Stimulated activated CD8-positive, alpha-beta memory T cell treated with anti-CD3 and anti-CD28 coated beads, Interleukin-12 subunit alpha, Interleukin-12 subunit beta, amount 100 ng/mL, for 1 hour (primary cell): Measurements from ENCODE around the gene ARHGAP45.
A peak's percentile ranks its signal among the peaks of the same experiment; 100 is the strongest.
"Not testable (repeated sequence)": the region's sequence is repeated elsewhere in the genome, so short reads cannot be mapped to it uniquely, and the experiment has no call there.

Experiments
- DNase-seq: peaks from one replicate; pipeline ENCODE4 v3.0.0-alpha.2; 2020; ENCODE audit warnings: low read depth

The ARHGAP45 gene

DNA sequence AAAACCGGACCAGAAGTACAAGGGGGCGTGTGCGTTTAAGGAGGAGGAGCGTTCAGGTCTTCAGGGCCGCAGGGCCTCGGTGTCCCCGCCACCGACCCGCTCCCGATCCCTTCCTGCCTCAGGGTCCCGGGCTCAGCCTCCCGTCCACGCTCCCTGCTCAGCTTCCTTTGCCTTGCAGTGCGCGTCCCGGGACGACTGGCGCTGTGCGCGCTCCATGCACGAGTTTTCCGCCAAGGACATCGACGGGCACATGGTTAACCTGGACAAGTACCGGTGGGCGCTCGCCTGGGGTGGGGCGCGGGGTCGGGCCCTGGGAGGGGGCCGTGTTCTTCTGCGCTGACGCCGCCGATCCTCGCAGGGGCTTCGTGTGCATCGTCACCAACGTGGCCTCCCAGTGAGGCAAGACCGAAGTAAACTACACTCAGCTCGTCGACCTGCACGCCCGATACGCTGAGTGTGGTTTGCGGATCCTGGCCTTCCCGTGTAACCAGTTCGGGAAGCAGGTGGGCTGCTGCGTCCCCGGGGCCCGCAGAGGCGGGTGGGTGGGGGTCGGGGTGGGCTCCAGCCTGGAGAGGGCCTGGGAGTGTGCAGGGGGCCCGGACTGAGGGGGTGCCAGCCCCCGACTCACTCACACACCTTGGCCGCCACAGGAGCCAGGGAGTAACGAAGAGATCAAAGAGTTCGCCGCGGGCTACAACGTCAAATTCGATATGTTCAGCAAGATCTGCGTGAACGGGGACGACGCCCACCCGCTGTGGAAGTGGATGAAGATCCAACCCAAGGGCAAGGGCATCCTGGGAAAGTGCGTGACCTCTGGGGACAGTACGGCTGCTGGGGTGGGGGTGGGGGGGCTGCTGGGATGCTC lies 38.3 kb downstream of the ARHGAP45 start:
- no peak for DNase-seq

DNA sequence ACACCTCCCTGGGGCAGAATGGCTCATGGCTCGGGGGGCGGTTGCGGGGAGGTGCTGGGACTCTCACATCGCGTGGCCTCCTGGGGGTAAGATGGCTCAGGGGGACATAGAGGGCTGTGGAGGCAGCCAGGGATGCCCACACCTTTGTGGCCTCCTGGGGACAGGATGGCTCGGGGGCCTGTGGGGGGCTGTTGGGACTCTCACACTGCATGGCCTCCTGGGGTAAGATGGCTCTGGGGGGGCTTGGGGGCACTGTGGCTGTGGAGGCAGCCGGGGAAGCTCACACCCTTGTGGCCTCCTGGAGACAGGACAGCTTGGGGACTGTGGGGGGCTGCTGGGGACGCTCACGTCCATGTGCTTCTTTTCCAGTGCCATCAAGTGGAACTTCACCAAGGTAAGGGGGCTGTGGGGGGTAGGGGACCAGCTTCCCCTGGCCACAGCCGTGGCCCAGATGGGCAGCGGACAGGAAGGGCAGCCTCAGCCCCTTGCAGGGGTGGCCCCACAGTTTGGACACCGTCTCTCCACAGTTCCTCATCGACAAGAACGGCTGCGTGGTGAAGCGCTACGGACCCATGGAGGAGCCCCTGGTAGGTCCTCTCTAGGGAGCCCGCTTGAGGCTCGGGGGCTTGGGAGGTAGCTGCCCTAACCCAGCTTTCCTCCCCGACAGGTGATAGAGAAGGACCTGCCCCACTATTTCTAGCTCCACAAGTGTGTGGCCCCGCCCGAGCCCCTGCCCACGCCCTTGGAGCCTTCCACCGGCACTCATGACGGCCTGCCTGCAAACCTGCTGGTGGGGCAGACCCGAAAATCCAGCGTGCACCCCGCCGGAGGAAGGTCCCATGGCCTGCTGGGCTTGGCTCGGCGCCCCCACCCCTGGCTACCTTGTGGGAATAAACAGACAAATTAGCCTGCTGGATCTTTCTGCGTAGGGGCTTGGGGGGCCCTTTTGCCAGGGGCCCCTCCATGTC lies 39.2 kb downstream of the ARHGAP45 start:
- DNase-seq, result no peak

DNA sequence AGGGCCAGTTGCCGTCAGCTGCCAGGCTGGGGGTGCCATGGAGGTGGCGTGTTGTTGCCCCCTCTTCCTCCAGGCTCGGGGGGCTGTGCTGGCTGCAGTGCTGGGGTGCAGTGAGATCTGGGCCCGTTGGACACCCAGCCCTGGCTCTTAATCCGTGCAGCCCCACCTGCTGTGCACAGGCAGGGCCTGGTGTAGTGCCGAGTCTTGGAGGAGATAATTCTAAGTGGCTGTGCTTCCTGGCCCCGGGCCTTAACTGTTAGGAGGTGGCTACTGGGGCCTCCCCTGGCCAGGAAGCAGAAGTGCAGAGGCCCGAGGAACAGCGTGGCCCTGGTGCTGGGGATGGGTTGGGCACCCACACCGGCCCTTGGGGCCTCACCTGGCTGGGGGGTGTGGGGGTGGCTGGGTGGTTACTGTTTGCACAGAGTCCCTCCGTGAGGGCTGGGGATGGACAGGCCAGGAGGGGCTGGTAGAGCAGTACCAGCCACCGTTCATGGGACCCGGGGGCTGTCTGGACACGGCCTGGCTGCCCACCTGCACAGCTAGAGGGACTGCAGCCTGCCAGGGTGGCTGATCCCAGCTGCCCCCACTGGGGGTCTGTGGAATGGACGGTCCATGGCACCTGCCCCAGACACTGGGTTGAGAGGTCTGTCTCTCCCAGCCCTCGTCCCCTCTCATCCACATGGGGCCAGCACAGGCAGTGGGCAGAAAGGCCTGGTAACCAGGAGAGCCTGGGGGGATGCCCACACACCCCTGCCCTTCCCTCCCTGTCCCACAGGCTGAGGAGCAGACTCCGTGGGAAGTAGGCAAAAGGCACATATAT lies 40.1 kb downstream of the ARHGAP45 start:
- DNase-seq, result no peak

DNA sequence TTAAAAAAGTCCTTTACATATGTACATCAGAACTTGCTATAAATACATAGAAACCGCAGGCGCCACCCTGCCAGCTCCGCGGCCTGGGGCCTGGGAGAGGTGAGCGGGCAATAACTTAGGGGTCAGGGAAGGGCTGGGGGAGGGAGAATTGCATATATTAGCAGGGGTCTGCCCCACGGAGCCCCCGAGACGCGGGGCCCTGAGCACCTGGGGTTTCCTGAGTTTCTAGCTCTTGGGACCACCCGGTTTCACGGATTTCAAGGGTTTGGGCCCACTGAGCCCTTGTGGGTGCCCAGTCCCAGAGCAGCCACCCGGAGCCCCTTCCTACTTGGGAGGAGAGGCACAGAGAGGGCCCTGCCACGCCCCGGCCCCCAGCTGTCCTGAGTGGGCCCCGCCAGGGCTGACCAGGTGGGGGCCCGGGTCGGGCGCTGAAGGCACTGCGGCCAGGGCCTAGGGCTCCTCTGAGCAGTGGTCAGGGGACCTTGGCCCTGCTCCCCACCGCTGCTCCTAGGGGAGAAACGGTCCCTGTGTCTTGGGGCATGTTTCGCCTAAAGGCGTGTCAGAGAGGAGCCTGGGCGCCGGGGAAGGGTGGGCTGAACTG lies 40.8 kb downstream of the ARHGAP45 start:
- DNase-seq, result no peak

DNA sequence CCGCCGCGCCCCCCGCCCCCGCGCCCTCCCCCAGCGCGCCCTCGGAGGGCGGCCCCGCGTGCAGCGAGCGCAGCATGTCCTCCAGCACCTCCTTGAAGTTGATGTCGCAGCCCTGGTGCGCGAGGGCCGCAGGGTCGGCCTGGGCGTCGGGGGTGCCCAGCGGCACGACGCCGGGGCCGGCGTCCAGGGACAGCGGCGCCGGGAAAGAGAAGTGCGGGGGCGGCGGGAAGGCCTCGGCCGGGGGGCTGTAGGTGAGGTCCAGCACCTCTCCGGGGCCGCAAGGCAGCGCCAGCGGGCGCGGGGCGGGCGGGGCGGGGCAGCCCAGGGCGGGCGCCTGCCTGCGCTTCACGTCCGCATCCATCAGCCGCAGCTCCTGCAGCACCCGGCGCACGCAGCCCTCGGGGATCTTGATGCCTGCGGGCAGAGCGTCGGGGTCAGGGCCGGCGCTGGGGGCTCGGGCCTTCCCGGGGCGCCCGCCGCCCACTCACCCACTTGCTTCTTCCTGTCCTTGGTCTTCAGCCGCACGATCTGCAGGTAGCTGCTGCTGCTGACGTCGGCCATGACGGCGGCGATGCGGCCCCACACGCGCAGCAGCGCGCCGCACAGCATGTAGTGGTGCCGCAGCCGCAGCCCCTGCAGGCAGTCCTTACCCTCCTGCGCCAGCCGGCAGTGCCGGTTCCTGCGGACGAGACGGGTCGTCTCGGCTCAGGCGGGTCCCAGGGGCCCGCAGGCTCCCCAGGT lies 41.5 kb downstream of the ARHGAP45 start:
- no peak for DNase-seq

DNA sequence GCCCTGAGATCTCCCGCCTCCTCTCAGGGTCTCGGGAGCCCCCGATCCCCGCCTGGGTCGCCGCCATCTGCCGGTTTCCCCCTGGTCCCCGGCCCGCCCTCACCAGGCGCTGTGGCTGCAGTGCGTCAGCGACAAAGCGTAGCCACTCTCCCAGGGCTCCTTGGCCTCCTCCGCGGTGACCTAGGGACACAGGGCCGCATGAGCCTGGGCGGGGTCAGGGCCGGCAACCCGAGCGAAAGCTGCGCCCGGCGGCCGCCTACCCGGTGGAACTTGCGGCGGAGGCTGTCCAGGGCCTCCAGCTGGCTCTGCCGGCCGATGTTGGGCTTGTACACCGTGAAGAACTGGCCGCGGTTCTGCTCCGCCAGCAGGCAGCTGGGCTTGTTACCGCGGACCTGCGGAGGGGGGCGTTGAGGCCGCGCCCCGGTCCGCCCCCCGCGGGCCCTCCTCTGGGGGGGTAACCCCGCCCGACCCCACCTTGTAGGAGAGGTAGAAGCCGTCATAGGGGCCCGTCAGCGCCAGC lies 42.1 kb downstream of the ARHGAP45 start:
- DNase-seq, result no peak

DNA sequence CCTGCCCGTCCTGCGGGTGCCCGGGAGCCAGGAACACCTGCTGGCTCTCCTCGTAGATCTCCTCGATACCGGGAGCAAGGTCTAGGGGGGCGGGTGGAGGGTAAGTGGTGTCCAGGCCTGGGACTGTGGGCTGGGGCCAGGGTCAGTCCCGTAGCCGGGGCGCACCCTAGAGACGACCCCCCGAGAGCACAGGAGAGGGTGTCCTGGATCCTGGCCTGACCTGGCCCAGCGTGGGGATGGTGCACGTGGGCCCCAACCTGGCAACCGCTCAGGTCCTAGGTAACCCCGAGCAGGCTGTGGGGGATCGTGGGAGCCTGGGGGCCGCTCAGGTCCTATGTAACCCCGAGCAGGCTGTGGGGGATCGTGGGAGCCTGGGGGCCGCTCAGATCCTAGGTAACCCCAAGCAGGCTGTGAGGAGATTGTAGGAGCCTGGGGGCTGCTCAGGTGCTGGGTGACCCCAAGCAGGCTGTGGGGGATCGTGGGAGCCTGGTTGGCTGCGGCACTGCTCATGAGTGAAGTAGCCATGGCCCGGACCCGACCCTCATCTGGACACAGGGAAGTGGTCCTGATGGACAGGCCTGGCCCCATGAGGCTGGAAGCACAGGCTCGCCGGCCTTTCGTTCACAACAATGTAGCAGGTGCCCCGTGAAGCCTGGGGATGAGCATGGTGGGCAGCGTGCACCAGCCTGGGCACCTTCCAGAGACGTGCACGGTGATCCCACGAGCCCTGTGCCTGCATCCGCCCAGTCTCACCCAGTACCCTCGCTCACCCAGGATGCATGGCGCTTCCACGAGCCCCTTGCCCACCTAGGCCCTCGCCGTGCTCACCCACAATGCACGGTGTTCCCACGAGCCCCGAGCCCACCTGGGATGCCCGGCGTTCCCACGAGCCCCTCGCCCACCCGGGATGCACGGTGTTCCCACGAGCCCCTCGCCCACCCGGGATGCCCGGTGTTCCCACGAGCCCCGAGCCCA lies 43.0 kb downstream of the ARHGAP45 start:
- no peak for DNase-seq

DNA sequence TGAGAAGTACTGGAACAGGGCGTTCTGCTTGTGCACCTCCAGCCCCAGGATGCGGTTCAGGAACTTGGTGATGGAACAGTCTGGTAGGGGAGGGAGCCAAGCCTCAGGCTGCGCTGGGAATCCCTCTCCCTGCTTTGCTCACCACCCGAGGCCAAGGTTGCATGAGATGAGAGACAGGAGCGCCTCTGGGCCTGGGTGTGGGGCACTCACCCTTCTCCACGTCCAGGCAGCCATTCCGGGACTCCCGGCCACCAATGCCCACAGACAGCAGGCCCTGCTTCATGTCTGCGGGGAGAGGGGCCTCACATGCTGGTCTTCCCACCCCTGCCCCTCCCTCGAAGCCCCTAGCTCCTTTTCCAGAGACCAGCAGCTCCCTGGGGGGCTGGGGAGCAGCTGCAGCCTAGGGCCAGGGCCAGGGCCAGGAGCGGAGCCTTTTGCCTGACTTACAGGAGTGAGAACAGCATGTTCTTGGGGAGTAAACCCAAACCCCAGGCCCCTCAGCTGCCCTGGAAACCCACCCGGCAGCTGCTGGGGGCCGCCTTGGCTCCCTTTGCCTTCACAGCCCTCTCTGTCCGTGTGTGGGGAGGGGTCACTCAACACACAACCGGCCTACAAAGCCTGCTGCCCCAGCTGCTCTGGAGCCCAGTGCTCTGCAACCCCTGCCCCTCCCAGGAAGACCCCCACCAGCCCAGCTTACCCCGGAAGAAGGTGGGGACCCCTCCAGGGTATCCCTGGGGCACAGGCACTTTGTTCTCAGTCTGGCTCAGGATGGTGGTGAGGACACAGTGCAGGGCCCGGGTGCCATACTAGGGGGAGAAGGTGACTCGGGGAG lies 44.1 kb downstream of the ARHGAP45 start:
- no peak for DNase-seq

DNA sequence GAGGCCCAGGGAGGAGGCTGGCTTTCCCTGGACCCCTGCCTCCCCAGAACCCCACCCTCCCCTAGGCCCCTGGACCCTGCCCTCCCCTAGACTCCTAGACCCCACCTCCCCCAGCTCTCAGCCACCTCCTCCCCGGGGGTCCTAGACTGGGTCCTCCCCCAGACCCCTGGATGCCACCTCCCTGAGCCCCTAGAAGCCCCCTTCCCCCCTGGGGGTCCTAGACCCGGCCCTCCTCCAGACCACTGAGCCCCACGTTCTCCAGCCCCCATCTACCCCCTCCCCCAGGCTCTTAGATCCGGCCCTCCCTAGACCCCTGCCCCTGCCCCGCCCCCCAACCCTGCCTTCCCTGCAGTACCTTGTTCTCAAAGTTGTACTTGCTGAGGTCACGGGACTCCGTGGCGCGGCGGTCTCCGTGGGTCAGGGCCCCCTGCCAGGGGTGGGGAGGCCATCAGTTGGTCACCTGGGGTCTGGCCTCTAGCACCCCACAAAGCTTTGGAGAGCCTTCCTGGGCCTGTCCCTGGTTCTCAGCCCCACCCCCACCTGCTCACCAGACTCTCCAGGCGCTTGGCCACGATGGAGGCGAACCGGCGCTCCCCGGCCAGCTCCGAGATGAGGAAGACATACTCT lies 44.8 kb downstream of the ARHGAP45 start:
- no peak for DNase-seq

DNA sequence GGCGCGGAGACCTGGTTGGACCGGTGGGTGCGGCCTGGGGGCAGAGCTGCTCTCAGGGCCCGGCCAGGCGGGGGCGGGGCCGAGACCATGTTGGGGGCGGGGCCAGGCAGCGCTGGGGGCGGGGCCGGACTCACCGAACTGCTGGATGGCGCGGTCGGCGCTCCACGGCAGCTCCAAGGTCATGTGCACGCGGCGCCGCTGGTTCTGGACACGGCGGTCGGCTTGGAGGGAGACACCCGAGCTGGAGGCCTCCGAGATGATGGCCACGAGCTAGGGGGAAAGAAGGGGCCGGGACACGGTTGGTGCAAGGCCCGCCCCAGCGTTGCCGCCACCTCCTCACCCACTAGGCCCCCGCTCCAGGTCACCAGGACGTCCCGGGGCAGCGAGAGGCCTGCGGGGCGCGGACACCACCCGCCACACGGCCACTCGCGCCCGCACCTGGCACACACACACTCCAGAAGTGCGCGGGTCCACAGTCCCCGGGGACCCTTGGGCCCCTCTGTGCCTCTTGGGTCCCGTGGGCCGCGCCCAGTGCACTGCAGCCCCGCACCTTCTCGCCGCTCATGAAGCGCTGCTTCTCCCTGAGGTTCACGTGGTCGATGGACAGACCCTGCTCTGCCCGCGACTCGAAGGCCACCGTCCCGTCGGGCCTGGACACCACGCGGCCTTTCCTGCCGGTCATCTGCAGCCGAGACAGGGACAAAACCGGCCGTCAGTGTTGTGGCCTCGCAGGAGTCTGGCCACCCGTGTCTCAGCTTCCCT lies 45.5 kb downstream of the ARHGAP45 start:
- no peak for DNase-seq

DNA sequence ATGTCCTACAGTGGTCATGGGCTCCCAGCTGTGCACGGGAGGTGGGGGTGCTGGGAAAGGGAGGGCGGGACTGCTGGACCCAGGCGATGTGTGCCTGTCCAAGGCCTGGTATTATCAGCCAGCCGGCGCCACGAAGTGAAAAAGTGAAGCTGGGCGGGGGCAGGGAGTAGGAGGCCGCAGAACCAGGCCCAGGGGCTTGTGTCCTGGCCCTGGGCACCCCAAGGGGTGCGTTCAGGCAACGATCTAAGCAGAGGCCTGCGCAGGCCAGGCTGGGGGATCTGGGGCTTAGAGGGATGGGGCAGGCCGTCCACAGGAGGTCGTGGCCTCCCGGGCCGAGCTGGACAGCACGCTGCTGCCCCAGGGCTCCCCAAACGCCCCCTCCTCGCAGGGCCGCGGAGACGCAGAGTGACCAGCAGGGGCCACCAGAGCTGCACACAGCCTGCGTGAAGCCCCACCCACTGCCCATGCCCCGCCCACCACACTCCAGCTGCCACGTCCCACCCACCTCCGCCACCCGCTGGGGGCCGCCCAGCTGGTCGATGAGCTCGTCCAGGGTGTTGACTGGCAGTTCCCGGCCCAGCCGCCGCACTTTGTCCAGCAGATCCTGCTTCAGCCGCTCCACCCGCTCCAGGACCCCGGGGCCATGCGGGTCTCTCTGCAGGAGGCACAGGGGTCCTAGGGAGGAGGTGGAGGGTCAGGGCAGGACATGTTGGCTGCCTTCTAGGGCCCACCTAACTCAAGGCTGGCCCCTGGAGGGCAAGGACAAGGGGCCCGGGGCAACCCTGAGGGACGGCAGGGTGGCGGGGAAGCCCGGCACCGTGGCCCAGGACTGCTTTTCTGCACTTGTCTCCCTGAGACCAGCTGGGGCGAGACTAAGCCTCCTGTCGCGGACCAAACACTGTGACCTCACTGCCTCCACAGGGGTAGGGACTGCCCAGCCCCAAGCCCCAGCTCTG lies 46.3 kb downstream of the ARHGAP45 start:
- DNase-seq, result peak; percentile 69

DNA sequence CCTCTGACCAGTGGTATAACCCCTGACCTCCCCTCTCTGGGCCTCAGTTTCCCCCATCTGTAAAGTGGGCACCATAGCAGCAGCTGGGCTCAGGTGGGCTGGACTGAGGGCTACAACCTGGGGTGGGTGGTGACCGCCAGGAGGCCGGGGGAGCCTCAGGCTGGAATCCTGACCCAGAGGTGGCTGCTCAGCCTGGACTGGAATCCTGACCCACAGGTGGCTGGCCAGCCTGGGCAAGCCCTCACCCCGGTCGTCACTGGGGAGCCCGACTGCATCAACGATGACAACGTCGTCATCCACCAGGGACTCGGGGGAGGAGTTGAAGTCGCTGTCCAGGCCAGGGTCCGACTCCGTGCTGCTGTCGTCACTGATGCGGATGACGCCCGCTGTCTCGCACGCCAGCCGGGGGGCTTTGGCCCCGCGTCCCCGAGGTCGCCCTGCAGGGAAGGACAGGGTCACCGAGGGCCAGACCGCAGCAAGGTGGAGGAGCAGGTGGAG lies 47.1 kb downstream of the ARHGAP45 start:
- no peak for DNase-seq

DNA sequence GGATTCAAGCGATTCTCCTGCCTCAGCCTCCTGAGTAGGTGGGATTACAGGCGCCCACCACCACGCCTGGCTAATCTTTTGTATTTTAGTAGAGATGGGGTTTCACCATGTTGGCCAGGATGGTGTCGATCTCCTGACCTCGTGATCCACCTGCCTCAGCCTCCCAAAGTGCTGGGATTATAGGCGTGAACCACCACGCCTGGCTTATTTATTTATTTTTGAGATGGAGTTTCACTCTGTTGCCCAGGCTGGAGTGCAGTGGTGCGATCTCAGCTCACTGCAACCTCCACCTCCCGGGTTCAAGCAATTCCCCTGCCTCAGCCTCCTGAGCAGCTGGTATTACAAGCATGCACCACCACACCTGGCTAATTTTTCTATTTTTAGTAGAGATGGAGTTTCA lies 47.8 kb downstream of the ARHGAP45 start:
- not testable (repeated sequence) for DNase-seq

DNA sequence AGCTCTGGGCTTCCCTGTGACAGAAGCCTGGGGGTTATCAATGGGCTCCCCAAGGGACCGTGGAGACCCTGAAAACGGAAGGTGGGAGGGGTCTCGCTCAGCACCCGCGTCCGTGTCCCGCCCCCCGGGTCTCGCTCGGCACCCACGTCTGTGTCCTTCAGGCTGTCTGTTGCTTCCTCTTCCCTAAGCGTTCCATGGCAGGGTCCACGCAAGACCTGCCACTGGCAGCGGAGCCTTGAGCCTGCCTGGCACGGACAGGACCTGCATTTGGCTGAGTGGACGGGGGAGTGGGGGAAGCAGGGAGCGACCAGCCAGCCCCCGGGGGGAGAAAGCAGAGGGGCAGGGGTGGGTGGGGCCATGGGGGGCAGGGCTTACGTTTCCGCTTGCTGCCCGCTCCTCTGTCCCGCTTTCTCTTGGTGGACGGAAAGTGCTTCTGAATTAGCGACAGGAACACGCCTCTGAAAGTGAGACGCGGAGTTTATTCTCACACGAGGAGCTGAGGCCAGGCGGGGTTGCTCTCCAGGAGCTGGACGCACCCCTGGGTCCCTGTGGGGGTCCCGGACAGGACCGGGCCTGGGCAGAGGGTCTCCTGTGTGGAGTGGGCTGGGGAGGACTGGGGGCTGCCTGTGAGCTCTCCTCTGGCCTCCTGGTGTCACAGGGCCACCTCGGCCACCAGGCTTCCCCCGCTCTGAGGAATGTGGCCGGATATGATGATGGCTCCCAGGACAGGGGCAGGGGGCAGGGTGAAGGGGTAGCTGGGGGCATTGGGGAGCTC lies 48.9 kb downstream of the ARHGAP45 start:
- no peak for DNase-seq
